ENCODE data around the gene ST8SIA5. TPM values are rescaled to one million over a fixed set of nuclear protein-coding genes. Genes with fewer than 3 reads are reported as not detected.

The ST8SIA5 gene
- total RNA-seq, 4 donors from 2014 or later: not detected

DNA sequence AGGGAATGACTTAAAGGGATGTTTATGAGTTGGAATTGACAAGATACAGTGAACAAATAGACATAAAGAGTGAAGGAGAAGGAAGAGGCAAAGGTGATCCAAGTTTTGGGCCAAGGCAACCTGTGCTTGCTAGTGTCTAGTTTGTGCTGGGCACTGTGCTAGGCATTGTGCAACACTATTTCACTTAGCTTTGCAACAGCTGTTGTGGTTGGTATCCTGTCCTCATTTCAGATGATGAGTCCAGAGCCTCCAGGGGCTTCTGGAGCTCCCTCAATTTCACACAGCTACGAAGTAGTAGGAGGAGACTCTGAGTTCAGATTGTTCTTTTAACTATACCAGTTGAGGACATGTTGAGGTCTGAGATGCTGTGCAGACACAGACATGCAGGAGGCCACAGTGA lies 81.7 kb downstream of the ST8SIA5 start:
- Histone ChIP-seq H3K27me3 (peaks cover 0 to 28% (median 0%) of the 10 kb centered on the region in 4 donors), H3K4me1 (no peaks in the 10 kb centered on the region), H3K36me3 (no peaks in the 10 kb centered on the region), H3K27ac (no peak overlapping the region), H3K4me3 (no peak overlapping the region), H3K9me3 (no peaks in the 10 kb centered on the region)
- TF ChIP-seq, protein P1, sequence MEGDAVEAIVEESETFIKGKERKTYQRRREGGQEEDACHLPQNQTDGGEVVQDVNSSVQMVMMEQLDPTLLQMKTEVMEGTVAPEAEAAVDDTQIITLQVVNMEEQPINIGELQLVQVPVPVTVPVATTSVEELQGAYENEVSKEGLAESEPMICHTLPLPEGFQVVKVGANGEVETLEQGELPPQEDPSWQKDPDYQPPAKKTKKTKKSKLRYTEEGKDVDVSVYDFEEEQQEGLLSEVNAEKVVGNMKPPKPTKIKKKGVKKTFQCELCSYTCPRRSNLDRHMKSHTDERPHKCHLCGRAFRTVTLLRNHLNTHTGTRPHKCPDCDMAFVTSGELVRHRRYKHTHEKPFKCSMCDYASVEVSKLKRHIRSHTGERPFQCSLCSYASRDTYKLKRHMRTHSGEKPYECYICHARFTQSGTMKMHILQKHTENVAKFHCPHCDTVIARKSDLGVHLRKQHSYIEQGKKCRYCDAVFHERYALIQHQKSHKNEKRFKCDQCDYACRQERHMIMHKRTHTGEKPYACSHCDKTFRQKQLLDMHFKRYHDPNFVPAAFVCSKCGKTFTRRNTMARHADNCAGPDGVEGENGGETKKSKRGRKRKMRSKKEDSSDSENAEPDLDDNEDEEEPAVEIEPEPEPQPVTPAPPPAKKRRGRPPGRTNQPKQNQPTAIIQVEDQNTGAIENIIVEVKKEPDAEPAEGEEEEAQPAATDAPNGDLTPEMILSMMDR (IDR thresholded peaks at IDR 0.05): no peak
- TF ChIP-seq POLR2A (IDR thresholded peaks at IDR 0.05): no peak
- DNase-seq: no peak
- WGBS, 2 donors: 40 to 57% methylated on average over 1 of the region's 1 CpG
- intact Hi-C loops (cut with DNase I): no loop called here

DNA sequence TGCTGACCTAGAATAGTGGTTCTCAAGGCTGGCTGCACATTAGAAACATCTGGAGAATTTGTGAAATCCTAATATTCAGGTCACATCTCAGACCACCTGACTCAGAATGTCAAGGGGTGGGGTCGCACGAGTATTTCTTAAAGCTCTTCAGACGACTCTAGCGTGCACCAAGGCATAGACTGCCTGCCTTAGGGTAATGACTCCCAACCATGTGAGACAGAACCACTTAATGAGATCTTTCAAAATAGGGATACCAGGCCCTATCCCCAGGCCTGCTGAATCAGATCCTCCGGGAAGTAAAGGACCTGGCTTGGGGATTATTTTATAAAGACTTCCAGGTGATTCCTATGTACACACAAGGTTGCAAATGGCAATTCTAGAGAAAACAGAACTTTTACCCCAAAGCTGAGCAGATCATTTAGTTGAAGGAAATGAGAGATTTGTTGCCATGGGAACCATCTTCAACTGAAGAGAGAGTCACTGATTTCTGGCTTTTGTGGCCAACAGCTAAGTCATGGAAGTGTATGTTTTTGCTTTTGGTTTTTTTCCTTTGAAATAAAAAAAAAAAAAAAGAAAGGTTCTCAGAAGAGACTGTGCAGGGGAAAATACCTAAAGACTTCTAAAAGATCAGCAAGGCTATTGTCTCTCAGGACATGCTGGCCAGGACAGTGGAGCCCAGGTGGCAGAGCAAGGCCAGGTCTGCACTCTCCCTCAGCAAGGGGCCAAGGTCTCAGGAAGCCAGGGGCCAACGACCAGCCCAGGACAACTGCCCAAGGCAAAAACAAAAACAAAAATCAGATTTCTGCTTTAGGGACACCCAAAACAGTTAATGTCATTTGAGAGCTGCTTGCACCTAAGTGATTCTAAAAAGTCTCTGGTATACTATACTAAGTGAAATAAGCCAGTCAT lies 84.5 kb downstream of the ST8SIA5 start:
- 64 to 67% methylated on average over 5 to 6 of the region's 6 CpGs for WGBS, 2 donors
- no peaks in the 10 kb centered on the region for H3K9me3 ChIP-seq

DNA sequence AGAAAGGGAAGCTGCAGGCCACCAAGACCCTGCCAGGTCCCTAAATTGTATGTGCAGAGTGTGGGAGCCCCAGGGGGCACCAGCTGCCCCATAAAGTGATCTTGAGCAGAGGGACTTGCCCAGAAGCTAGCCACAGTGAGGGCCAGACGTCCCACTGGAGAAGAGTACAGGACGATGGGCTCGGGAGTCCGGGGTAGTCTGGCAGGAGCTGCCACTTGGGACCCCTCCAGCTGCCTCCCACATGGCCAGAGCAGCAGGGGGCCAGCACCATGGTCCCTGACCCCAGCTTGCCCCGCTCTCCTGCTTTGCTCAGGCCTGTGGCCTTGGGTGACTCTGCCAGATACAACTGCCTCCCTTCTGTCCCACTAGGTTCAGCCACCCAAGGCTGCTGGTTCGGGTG lies 88.2 kb downstream of the ST8SIA5 start:
- DNase-seq: no peak
- TF ChIP-seq, protein P1 (IDR thresholded peaks at IDR 0.05): no peak
- TF ChIP-seq POLR2A (IDR thresholded peaks at IDR 0.05): no peak
- Histone ChIP-seq H3K36me3 (no peaks in the 10 kb centered on the region), H3K4me3 (no peak overlapping the region), H3K9me3 (no peaks in the 10 kb centered on the region), H3K27ac (no peak overlapping the region), H3K27me3 (peaks cover 0 to 15% (median 0%) of the 10 kb centered on the region in 4 donors), H3K4me1 (no peaks in the 10 kb centered on the region)
- no CpG with 5 or more reads among the region's 6 CpGs for WGBS, 2 donors
- intact Hi-C loops (cut with DNase I): no loop called here

More for the DNA sequence above, 84.5 kb downstream of the ST8SIA5 start:
- TF ChIP-seq, protein P1 (IDR thresholded peaks at IDR 0.05): no peak
- no peak for TF ChIP-seq POLR2A (IDR thresholded peaks at IDR 0.05)
- Histone ChIP-seq H3K27ac (no peak overlapping the region), H3K27me3 (peaks cover 0 to 35% (median 0%) of the 10 kb centered on the region in 4 donors), H3K36me3 (no peaks in the 10 kb centered on the region), H3K4me1 (no peaks in the 10 kb centered on the region), H3K4me3 (no peak overlapping the region)
- DNase-seq: no peak
- intact Hi-C loops (cut with DNase I): no loop called here

DNA sequence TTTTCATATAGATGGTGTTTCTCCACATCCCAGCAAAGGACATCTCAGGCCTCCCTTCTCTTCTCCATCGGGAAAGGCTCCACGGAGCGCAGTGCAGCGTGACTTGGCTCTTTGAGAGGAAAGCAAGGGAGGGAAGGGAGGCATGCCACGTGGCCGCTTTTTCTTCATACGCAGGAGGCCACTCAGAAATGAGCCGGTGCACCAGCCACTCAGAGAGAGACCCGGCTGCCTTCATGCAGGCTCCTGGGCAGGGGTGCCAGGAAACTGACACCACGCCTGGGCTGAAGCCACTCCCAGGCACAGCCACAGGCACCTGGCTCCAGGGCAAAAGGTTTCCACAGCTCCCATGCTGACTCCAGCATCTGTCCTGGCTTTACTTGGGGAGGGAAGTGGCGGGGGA lies 88.7 kb downstream of the ST8SIA5 start:
- DNase-seq: no peak
- Histone ChIP-seq H3K27me3 (peaks cover 0 to 15% (median 0%) of the 10 kb centered on the region in 4 donors), H3K9me3 (no peaks in the 10 kb centered on the region), H3K4me1 (no peaks in the 10 kb centered on the region), H3K27ac (no peak overlapping the region), H3K36me3 (no peaks in the 10 kb centered on the region), H3K4me3 (no peak overlapping the region)
- 79 to 80% methylated on average over 7 to 11 of the region's 11 CpGs for WGBS, 2 donors
- intact Hi-C loops (cut with DNase I): no loop called here
- TF ChIP-seq, protein P1 (IDR thresholded peaks at IDR 0.05): no peak
- no peak for TF ChIP-seq POLR2A (IDR thresholded peaks at IDR 0.05)

DNA sequence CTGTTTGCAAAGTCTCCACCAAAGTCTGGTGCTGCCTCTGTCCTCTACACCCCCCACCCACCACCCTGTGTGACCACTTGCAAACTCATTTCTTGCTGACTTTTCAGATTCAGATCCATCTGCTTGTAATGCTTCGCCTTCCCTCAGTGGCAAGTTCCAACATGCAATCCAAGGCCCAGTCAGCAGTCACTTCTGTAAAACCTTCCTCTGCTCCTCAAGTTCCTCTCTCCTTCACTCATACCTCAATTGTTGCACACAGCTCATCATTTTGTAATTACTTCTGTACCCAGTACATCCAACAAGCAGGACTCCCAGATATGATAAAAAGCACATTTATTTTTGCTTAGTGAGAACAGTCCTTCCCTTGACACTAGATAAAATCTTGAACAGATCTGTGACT lies 93.3 kb downstream of the ST8SIA5 start:
- H3K27me3 ChIP-seq: peaks cover 0 to 4% (median 0%) of the 10 kb centered on the region in 4 donors
- TF ChIP-seq POLR2A (IDR thresholded peaks at IDR 0.05): no peak
- TF ChIP-seq, protein P1 (IDR thresholded peaks at IDR 0.05): no peak
- DNase-seq: no peak
- 50 to 82% methylated on average over 1 of the region's 1 CpG for WGBS, 2 donors
- no peaks in the 10 kb centered on the region for H3K36me3 ChIP-seq
- no peaks in the 10 kb centered on the region for H3K4me1 ChIP-seq
- H3K27ac ChIP-seq: no peak overlapping the region
- intact Hi-C loops (cut with DNase I): no loop called here
- no peaks in the 10 kb centered on the region for H3K9me3 ChIP-seq
- H3K4me3 ChIP-seq: no peak overlapping the region
